Thoracic aorta (tissue), 2 donors: ENCODE results near the gene DLG1. TPM values are rescaled to one million over a fixed set of nuclear protein-coding genes. Genes with fewer than 3 reads are reported as not detected.

Source experiments
- ATAC-seq: fragments of 150-250 bp; one replicate; pipeline ENCODE4 v1.8.0; 2017; ENCODE audit warnings: low read depth; ENCODE audit not compliant: insufficient number of reproducible peaks, low FRiP score
- DNase-seq: peaks from one replicate; pipeline ENCODE4 v3.0.0-alpha.2; 2020; ENCODE audit warnings: low spot score
- H3K27ac ChIP-seq, 2 donors: fragments of 200-600 bp; sonication (generic); 1 replicate in 1 of 2; 2 replicates in 1 of 2; pipeline ENCODE4 v1.5.1; 2016; ENCODE audit warnings: mild to moderate bottlenecking in 2 of 2, moderate library complexity in 2 of 2
- H3K27me3 ChIP-seq: fragments of 200-600 bp; sonication (generic); replicated peaks from 2 replicates; pipeline ENCODE4 v1.6.0; 2016; ENCODE audit warnings: mild to moderate bottlenecking; ENCODE audit not compliant: insufficient read depth
- H3K36me3 ChIP-seq: fragments of 200-600 bp; sonication (generic); one replicate; pipeline ENCODE4 v1.5.1; 2016
- H3K4me1 ChIP-seq, 2 donors: fragments of 200-600 bp; sonication (generic); 1 replicate in 1 of 2; 2 replicates in 1 of 2; pipeline versions ENCODE4 v1.5.1 to v1.6.0; 2016; ENCODE audit warnings: low read depth in 2 of 2, mild to moderate bottlenecking in 1 of 2; ENCODE audit not compliant: control insufficient read depth in 1 of 2
- H3K4me3 ChIP-seq: fragments of 200-600 bp; sonication (generic); 2 replicates; pipeline ENCODE4 v1.5.1; 2016; ENCODE audit warnings: mild to moderate bottlenecking
- H3K9me3 ChIP-seq: fragments of 200-600 bp; sonication (generic); 2 replicates; pipeline ENCODE4 v1.5.1; 2016
- total RNA-seq, 2 donors: library from RNA; depleted of rRNA; stranded (reverse); fragments of >200 nt; gene quantifications; one replicate each; pipeline versions ENCODE4 v1.1.0 to v1.2.3, GENCODE V29; 2016
- TF ChIP-seq, protein P1 (sequence below): fragments of 200-600 bp; sonication (generic); IDR thresholded peaks from one replicate; pipeline ENCODE4 v1.5.1; 2019; ENCODE audit warnings: antibody characterized with exemption

DLG1 gene
- total RNA-seq, 2 donors from 2014 or later = 46.4 to 67.8 TPM

DNA sequence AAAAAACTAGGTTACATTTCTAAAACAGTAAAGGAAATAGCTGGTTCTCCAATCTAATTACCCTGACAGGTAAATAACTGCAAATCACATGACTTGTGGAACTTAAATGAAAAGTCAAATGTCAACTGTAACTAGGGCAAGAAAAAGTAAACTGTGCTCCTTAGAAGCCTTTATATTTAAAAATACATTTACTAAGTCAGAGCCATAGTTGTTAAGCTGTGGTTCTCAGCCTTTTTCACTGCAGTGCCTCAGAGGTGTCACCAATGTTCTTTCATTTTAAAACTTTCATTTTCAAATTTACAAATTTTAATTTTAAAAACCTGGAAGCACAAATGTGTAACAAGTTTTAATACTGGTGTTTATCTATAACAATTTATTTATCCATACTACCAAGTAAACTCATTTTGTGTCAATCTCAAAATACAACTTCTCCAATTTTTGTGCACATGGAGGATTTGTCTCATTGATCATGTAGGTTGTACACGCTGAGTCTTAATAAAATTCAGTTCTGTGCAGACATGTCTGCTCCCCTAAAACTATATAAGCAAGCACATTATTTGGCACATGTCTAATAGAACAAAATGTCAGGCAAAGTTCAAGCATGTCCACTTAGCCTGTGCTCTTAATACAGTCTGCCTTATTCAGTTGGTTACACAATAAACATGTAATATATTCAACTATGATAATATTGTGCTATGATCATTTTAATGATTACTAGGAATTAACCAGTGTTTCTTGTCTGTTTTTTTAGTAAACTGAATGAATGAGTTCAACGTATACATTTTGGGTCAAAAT is 70.4 kb downstream of the DLG1 start:
- ATAC-seq = no peak

DNA sequence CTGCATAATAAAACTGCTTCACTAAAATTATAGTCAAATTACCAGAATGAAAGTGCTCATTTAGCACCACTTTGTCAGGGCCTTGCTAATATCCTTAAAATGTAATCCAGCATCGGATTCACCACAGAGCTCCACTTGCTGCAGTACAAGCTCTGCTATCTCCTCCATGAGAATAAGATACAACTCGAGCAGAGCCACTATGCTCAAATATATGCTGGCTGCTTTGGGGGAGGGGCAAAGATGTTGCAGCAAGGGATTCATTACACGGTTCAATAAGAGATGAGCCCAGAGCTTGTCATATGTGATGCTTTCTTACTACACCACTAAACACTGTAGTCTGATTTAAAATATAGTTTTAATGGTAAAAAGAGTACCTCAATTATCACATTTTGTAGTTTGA is 72.2 kb downstream of the DLG1 start:
- no peak for ATAC-seq

More for the DNA sequence above, 70.4 kb downstream of the DLG1 start:
- Histone ChIP-seq H3K36me3 (no peaks in the 10 kb centered on the region), H3K27me3 (no peaks in the 10 kb centered on the region), H3K9me3 (no peaks in the 10 kb centered on the region), H3K27ac (no peak overlapping the region), H3K4me1 (no peaks in the 10 kb centered on the region), H3K4me3 (no peak overlapping the region)
- no peak for DNase-seq
- TF ChIP-seq, protein P1, sequence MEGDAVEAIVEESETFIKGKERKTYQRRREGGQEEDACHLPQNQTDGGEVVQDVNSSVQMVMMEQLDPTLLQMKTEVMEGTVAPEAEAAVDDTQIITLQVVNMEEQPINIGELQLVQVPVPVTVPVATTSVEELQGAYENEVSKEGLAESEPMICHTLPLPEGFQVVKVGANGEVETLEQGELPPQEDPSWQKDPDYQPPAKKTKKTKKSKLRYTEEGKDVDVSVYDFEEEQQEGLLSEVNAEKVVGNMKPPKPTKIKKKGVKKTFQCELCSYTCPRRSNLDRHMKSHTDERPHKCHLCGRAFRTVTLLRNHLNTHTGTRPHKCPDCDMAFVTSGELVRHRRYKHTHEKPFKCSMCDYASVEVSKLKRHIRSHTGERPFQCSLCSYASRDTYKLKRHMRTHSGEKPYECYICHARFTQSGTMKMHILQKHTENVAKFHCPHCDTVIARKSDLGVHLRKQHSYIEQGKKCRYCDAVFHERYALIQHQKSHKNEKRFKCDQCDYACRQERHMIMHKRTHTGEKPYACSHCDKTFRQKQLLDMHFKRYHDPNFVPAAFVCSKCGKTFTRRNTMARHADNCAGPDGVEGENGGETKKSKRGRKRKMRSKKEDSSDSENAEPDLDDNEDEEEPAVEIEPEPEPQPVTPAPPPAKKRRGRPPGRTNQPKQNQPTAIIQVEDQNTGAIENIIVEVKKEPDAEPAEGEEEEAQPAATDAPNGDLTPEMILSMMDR = no peak

DNA sequence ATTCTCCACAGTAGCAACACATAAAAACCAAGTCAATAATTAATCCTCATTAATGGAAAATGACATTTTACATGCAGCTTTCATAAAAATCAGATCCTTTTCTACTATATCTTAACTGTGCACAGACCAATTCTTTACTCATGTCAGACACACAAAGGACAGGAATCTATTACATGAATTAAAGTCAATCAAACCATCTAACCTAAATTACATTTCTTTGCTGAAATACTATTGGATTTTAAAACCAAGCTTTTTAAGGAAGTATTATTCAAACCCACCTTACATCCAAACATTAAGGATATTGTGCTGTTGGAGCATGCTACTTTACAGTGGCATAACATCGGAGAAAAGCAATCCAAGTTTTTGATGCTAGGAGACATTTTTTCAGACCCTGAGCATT is 72.8 kb downstream of the DLG1 start:
- TF ChIP-seq, protein P1 = no peak
- Histone ChIP-seq H3K27me3 (no peaks in the 10 kb centered on the region), H3K27ac (no peak overlapping the region), H3K4me1 (peaks cover 0 to 3% of the 10 kb centered on the region in 2 donors), H3K36me3 (no peaks in the 10 kb centered on the region), H3K9me3 (no peaks in the 10 kb centered on the region), H3K4me3 (no peak overlapping the region)
- DNase-seq (no peak), ATAC-seq (no peak)

More for the DNA sequence above, 72.2 kb downstream of the DLG1 start:
- Histone ChIP-seq H3K4me3 (no peak overlapping the region), H3K9me3 (no peaks in the 10 kb centered on the region), H3K27me3 (no peaks in the 10 kb centered on the region), H3K36me3 (no peaks in the 10 kb centered on the region), H3K27ac (no peak overlapping the region), H3K4me1 (peaks cover 0 to 3% of the 10 kb centered on the region in 2 donors)
- DNase-seq = no peak
- TF ChIP-seq, protein P1 = no peak

DNA sequence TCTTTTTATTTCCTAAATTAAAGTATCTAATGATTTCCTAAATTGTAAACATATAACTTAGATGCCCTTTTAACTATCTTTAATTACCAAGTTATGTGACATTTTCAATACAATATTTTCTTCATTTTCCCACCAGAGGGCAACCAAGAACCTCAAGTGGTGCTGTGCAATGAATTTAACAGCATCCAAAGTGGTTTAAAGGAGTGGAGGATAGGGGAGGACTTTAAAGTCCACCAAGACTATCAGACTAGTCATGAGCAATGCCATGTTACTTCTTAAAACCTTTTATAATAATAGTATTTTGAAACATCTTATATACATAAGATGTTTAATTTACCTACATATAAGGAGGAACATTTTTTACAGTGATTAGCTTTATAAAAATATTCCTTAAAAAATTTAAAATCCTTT is 74.4 kb downstream of the DLG1 start:
- no peak for DNase-seq
- Histone ChIP-seq H3K9me3 (no peaks in the 10 kb centered on the region), H3K4me1 (peaks cover 0 to 3% of the 10 kb centered on the region in 2 donors), H3K27ac (no peak overlapping the region), H3K4me3 (no peak overlapping the region), H3K36me3 (no peaks in the 10 kb centered on the region), H3K27me3 (no peaks in the 10 kb centered on the region)
- TF ChIP-seq, protein P1 = peak; percentile 35
- ATAC-seq = no peak

DNA sequence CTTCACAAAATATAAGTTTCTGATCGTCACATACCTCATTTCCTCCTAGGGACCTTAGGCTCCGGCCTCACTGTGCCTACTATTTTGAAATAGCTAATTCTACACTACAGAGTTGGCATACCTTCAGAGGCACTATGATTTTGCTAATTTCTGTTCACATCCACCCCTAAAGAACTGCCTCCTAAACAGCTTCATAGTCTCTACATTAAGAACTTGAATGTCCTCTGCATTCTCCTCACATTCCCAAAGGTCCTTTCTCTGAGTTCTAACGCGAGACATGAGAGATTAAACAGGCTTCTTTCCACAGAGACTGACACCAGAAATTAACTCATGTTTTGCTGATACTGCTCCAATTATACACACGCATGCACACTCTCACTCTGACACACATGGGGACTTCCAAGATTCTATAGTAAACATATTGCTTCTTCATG is 75.5 kb downstream of the DLG1 start:
- no peak for DNase-seq
- no peak for ATAC-seq
- Histone ChIP-seq H3K27me3 (no peaks in the 10 kb centered on the region), H3K36me3 (no peaks in the 10 kb centered on the region), H3K9me3 (no peaks in the 10 kb centered on the region), H3K4me3 (no peak overlapping the region), H3K27ac (no peak overlapping the region), H3K4me1 (peaks cover 3 to 4% of the 10 kb centered on the region in 2 donors)
- TF ChIP-seq, protein P1 = no peak
